Left renal cortex interstitium (tissue), 4 donors: ENCODE data around the gene ANK2. TPM values are rescaled to one million over a fixed set of nuclear protein-coding genes. Genes with fewer than 3 reads are reported as not detected.
"Not testable (repeated sequence)": the region's sequence is repeated elsewhere in the genome, so short reads cannot be mapped to it uniquely, and the experiment has no call there.

ENCODE experiments used
- DNase-seq, 4 donors: peaks; one replicate each; pipeline ENCODE4 v3.0.0-alpha.2; 2013; ENCODE audit warnings: low read depth in 4 of 4, low spot score in 2 of 4, missing footprints in 1 of 4
- polyA plus RNA-seq, 4 donors: library from polyadenylated mRNA; unstranded; fragments of 120-200 nt; gene quantifications; one replicate each; pipeline ENCODE4 v1.2.1, GENCODE V29; 2013; ENCODE audit not compliant: insufficient read length in 4 of 4

The ANK2 gene
- polyA plus RNA-seq, 4 donors: 57.9 to 66.5 (median 61.6) TPM

DNA sequence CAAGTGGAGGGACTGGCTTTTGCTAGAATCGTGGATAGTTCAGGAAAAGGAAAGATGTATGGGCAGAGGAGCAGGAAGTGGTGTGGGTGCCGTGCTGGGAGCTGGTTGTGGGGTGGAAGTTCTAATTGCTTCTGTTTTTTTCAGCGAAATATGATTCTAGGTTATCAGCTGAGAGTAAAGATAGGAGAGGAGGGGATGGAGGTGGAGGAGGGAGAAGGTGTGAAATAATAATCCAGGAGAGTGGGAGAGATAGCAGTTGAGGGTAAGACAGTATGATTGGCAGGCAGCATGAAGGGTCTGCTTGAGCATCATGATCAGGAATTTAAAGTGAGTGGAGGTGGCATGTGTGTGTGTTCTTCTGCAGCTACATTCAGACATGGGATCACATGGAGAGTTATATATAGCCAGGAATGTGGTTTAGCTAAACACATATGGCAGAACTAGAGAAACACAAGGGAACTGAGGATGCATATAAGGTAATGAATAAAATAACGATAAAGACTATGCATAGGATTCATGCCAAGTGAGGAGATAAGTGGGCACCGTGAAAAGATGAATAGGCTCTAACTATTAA, 133.7 kb downstream of the ANK2 start:
- DNase-seq: no peak

DNA sequence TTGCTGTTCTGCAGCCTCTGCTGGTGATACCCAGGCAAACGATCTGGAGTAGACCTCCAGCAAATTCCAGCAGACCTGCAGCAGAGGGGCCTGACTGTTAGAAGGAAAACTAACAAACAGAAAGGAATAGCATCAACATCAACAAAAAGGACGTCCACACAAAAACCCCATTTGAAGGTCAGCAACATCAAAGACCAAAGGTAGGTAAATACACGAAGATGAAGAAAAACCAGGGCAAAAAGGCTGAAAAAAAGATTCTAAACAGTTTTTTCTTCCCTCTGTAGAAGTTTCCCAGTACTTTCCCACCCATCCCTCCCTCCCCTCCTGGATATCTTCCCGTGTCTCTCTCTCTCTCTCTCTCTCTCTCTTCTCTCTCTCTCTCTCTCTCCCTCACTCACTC, 136.8 kb downstream of the ANK2 start:
- not testable (repeated sequence) for DNase-seq

DNA sequence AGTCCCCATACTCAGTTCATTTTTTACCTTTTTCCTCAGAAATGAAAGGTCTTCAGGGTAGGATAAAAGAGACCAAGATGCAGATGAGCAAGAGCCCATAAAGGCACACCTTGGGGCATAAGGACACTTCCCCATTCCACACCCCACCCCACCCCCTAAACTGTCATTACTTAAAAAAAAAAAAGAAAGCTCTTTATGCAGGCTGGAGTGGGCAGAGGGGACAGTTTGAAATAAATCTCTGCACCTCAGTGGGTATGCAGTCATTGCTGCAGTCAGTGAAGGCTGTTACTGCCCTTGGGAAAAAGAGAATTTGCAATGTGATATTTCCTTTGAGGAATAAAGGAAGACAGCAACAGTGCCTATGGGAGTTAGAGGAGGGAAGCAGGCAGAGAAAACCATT, 137.5 kb downstream of the ANK2 start:
- DNase-seq: no peak

DNA sequence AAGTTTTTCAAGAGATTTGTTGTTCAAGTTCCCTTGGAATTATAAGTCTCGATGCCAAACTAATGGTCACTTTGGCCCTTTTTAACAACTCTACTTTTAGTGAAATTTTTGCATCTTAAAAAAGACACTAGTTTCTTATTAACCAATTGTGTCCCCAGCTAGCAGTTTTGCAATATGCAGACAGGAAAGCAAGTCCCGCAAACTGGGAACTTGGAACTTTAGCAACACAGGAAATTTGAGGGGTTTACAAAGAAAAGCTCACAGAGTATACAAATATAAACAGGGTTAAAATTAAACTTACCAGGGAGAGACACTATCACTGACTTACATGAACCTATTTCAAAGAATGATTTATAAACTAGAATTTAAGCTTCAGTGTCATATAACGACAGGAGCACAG, 137.9 kb downstream of the ANK2 start:
- DNase-seq: no peak

DNA sequence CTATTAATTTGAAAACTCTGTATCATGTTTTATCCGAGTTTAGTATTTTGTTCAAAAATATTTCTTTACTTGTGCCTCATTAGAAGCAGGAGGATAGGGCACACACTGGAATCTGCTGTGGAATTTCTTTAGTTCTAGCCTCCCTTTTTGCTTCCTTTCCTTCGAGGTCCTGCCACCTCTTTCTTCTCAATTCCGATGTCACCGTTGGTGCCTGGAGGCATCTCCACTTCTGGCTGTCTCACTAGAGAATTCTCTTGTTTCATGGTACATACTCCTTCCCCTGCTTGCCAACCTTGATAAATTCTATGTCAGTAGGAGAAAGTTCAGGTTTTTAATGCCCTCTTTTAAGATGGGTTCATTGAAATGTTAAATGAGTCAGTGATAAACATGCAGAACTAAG, 140.1 kb downstream of the ANK2 start:
- no peak for DNase-seq

DNA sequence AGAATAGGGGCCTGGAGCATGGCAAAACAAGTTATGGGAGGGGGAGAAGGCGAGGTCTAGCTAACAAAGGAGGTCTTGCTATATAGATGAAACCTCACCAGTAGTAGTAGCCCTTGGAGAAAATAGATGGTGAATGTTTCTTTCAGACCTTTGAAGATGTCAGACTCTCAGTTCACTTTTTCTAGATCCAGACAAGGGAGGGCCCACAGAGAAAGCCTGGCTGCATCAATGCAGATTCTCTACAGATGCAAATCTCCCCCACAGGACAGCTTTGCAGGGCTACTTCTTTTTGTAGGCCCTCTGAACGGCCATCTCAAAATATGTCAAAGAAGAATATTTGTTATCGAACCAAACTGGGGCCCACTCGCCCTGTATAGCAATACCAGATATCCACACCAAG, 159.7 kb downstream of the ANK2 start:
- no peak for DNase-seq

DNA sequence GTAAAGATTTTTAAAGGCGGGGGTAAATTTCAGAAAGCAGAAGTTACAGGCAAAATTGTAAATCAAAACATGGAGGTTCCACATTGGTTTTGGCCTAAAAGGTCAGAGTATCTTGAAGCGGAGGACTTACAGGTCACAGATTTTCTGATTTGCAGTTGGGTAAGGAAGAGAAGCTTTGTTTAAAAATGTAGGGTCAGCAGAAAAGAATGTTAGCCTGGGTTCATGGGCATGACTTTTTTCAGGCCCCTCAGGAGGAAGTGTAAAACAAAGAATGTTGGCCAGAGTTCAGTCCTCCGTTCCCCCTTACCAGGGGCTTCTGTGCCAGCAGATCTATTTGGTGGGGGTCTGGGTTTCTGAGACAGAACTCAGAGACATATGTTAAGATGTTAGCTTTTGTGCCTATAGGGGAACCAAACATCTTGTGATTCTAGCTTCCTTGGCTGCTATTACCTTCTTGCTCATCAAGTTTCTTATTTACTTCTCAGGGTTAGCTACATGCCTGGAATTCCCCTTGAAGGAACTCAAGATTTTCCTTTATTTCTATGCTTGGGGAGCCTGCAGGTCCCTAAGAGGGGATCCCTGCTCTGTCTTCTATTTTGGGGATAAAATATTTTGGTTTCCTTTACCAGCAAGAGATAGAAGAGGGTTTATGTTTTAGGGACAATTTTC, 160.3 kb downstream of the ANK2 start:
- DNase-seq: no peak

DNA sequence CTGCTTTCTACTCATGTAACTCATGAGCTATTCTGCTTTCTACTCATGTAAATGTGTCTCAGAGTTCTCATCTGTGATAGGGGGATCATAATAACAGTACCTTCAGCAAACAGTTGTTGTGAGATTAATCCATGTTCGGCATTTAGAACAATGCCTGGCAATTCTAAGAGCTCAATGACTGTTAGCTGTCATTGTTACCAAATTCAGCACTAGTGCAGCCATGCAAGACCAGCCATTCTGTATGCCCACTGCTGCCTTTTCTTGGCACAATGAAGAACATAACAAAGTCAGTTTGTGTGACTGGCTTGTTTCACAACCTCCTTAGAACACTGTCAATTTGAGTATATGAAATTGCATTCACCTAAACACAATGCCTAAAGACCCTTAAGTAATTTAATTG, 163.2 kb downstream of the ANK2 start:
- no peak for DNase-seq

DNA sequence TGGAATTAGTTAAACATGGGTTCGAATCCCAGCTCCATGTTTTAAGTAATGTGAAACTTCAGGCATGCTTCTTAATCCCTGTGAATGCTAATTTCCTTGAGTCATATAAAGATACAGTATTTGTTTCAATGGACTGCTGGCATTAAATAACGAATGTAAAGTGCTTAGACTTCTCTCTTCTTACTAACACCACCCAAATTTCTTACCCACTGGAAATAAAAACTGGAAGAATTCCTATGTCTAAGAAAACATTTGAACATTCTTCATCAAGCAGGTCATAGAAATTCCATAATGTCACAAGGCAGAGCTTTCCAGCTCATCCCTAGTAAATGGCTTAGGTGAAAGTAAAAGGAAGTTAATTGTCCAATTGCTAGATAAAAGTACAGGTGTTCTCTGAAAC, 172.5 kb downstream of the ANK2 start:
- DNase-seq: no peak

DNA sequence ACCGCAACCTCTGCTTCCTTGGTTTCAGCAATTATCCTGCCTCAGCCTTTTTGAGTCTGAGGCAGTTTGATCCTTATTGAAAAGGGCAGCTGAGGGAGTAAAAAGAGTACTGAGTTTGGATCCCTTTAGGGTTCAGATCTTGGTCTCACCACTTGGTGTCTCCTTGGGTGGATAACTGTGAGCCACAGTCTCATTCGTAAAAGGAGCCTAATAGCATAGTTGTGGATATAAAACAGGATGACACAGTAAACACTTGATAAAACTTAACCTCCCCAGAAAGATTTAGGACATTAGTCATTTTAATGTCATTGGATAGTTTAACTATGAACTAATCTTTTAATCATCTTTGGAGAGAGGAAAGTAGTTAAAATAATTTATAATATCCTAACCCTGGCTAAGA, 173.0 kb downstream of the ANK2 start:
- DNase-seq: no peak

DNA sequence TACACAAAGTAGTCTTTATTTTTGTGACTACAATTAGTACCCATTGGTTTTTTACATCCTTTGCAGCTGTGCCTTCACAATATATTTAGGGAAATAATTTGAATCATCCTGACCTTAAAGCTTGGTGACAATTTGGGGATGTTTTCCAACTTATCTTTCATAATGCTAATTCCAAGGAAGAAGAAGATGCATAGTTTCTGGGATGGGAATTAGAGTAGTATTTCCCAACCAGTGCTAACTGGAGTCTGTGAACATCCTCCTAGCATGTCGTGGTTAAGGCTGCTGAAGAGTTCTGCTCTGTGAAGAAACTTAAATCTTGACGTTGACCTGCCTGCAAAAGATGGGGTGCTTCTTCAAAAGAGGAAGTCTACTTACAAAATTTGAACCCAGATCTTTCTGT, 173.5 kb downstream of the ANK2 start:
- no peak for DNase-seq

DNA sequence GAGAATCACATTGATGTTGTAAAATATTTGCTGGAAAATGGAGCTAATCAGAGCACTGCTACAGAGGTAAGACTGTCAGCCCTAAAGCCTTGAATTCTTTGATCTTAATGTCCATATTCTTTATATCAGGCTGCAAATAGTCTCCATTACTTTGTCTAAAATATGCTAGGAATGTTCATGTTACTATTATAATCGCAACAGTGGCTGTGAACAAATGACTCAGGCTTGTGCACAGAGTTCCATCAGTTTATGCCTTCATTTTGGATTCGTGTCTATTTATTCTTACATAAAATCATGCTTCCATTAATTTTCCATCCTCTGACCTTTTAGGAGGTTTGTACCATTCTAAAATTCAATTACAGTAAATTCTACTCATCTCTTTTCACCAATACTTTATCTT, 182.7 kb downstream of the ANK2 start:
- DNase-seq: no peak

DNA sequence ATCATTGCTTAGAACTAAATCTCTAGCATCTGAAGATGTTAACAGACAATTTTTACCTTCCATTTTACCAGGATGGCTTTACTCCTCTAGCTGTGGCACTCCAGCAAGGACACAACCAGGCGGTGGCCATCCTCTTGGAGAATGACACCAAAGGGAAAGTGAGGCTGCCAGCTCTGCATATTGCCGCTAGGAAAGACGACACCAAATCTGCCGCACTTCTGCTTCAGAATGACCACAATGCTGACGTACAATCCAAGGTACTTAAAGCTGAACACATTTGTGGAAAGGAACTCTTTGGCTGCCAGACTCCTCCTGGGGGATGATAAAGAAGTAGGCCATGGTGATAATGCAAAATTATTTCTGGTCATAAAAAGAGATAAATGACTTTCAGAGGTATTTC, 187.5 kb downstream of the ANK2 start:
- DNase-seq: no peak

DNA sequence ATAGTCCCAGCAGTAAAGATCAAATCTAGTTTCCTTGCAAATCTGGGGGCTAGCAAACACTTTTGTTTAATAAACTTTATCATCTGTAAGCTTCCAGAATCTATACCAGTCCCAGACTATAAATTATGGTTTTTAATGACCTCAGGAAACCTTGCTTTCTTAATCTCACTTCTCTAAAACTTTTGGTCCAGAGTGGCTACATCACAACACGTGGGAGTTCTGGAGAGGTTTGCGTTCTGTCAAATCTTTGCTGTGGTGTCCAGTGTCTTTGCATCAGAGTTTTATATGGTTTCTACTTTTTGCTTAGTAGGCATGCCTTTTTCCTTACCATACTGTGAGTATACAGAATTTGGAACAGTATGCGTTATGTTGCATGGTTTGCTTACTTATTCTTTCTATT, 193.9 kb downstream of the ANK2 start:
- DNase-seq: no peak

DNA sequence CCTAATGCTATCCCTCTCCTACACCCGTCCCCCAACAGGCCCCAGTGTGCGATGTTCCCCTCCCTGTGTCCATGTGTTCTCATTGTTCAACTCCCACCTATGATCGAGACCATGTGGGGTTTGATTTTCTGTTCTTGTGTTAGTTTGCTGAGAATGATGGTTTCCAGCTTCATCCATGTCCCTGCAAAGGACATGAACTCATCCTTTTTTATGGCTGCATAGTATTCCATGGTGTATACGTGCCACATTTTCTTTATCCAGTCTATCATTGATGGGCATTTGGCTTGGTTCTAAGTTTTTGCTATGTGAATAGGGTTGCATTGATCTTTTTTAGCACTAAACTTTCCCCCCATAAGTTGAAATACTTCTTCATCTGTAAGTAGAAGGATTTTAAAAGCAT, 195.3 kb downstream of the ANK2 start:
- DNase-seq: not testable (repeated sequence)

DNA sequence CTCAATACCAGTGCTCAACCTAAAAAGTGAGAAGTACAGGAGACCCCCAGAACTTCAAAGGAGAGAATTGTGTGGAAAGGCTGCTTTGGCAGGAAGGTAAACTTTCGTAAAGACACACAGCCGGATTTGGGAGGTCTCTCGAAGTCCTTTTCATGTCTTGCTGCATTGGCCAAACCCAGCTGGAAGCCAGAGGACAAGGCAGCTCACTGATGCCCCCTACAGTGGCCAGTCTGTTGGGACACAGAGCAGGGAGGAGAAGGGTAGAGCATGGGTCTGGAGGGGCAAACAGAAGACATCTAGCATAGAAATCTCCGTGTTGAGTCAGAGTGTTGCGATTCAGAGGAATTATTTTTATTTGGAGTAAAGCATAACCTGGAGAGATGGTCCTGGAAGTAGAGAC, 198.9 kb downstream of the ANK2 start:
- DNase-seq: no peak

DNA sequence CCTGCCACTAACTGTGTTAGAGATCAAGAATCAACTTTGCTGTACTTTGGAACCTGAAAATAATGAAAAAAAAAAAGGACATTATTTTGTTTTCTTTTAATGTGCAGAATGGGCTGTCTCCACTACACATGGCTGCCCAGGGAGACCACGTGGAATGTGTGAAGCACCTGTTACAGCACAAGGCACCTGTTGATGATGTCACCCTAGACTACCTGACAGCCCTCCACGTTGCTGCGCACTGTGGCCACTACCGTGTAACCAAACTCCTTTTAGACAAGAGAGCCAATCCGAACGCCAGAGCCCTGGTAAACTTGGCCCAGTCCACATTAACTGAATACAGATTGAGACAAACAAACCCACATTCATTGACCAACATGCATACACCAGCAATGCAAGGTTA, 206.2 kb downstream of the ANK2 start:
- no peak for DNase-seq

DNA sequence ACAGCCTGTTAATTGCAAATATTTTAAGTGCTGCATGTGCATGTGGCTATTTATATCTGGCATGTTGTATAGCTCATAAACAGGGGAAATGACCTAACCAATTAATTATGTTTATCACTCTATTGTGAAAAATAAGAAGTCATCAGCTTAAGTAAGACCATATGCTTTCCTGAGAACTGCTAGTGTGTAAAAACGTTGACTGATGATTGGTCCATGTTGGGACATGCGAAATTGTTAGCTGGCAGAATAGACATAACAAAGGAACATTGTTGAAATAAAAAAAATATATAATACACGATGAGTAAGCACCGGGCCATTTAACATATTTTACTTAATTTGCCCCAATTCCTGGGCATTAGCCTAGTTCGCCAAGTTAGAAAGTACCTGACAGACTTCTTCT, 207.5 kb downstream of the ANK2 start:
- DNase-seq: no peak

DNA sequence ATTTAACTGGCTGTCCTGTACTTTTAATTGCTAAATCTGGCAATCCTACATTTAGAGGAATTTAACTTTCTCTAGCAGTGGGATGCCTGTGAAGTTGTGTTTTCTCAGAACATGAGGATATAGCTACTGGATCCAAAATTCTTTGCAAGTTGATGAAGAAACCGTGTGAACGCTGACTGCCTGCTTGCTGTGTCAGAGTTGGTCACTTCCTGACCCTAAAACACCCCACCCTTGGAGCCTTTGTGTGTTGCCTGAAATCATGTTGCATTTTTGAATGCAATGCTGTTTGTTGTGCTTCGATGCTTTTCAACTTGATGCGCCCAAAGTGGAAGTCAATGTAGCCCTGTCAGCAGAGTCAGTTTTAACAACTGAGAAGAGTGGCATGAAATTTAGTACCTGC, 211.2 kb downstream of the ANK2 start:
- DNase-seq: no peak

DNA sequence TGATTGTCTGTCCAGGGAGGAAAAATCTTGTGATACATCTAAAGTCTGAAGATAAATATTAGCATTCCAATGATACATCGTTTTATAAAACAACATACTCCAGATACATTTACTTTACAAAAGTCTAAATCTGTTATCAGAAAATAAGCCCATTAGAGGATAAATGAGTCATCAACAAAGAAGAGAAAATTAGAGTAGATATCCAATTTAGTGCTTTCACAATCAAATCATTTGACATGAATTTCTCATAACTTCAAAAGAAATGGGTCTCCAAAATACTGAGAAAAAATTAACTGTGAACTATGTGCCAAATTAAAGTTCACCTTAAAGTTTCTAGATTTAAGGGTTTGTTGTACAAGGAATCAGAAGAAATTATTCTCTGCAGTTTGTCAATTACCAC, 213.8 kb downstream of the ANK2 start:
- no peak for DNase-seq

DNA sequence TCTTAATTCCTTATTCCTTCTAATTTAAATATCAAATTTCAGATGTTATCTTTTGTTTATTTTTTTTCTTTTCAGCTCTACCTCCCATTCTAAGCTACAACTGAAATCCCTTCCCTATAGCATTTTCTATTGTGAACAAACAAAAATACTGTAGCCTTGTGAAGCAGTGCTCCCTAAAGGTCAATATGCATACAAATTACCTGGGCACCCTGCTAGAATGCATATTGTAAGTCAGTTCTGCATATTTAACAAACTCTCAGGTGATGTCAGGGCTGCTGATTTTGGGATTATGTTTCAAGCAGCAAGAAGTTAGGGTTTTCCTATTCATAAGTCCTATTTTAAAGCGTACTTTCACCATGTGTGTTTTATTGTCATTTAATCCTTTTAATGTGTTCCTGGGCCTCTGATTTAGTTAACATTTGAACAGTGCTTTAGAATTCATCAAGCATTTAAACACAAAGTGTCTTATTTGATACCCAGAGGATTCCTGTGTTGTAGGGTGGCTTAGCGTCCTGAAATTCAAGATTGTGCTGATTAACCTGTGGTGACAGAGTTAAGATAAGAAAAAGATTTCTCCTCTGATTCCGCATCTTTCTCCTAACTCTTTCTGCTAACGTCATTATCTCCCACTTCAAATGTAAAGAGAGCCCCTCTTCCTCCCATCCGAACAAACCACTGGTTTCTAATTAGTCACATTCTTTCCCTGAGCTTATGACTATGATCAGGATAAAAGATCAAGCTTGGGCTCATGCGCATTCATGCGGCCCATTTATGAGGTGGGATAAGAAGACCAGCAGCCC, 221.3 kb downstream of the ANK2 start:
- DNase-seq: no peak

DNA sequence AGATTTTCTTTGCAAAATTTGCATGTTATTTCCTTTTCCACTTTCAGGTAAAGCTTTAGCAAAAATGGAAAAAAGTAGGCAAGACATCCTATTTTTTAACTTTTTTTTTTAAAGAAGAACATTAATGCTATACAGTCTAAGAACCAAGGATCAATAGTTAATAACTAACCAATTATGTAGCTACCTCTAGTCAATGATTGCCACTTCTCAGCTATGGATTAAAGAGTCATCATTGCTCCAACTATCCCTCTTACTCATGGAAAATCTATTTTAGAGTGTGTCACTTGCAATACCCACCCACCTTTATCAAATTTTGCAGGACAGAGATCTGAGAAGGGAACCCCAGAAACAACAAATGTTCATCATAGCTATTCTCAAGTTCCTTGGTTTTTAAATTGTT, 223.1 kb downstream of the ANK2 start:
- no peak for DNase-seq
